ENCODE measurements around the gene EXOSC10. TPM values are rescaled to one million over a fixed set of nuclear protein-coding genes. Genes with fewer than 3 reads are reported as not detected.

Gene EXOSC10
- total RNA-seq, 1 experiment from 2014 or later = 50.8 TPM

GRCh38 chr1:11030865-11031264, 68.8 kb downstream of the EXOSC10 start:
- no peak for DNase-seq
- CTCF ChIA-PET = interaction anchor here (0.7 kb wide), 1 partner anchor 1080 kb away, joined by 3 read pairs; no protein-coding TSS in a partner anchor
- no TSS peak for BruUV-seq (replicated peaks)
- Mint-ChIP-seq H3K9me3 (ENCODE audit: low read depth, unreplicated experiment) (no peaks in the 10 kb centered on the region), H3K36me3 (ENCODE audit: insufficient read depth, unreplicated experiment) (peaks cover 12% of the 10 kb centered on the region), H3K4me1 (ENCODE audit: low read depth, unreplicated experiment) (no peaks in the 10 kb centered on the region), H3K4me3 (ENCODE audit: low read depth, unreplicated experiment) (no peak overlapping the region), H3K27me3 (ENCODE audit: unreplicated experiment) (no peaks in the 10 kb centered on the region), H3K27ac (ENCODE audit: unreplicated experiment) (no peak overlapping the region)
- no peak for TF ChIP-seq CTCF (IDR thresholded peaks at IDR 0.05; ENCODE audit: unreplicated experiment)
- intact Hi-C loops (cut with micrococcal nuclease; ENCODE audit: unreplicated experiment) = no loop called here

GRCh38 chr1:11028018-11028417, 71.7 kb downstream of the EXOSC10 start:
- BruUV-seq (replicated peaks) = no TSS peak
- no peak overlapping the region for H3K27ac Mint-ChIP-seq (ENCODE audit: unreplicated experiment)
- H3K4me3 Mint-ChIP-seq (ENCODE audit: low read depth, unreplicated experiment) = no peak overlapping the region
- intact Hi-C loops (cut with micrococcal nuclease; ENCODE audit: unreplicated experiment) = no loop called here
- no peaks in the 10 kb centered on the region for H3K27me3 Mint-ChIP-seq (ENCODE audit: unreplicated experiment)
- no peak for TF ChIP-seq CTCF (IDR thresholded peaks at IDR 0.05; ENCODE audit: unreplicated experiment)
- DNase-seq = no peak
- CTCF ChIA-PET = no interaction called here
- H3K9me3 Mint-ChIP-seq (ENCODE audit: low read depth, unreplicated experiment) = no peaks in the 10 kb centered on the region
- H3K36me3 Mint-ChIP-seq (ENCODE audit: insufficient read depth, unreplicated experiment) = peaks cover 23% of the 10 kb centered on the region
- no peaks in the 10 kb centered on the region for H3K4me1 Mint-ChIP-seq (ENCODE audit: low read depth, unreplicated experiment)

- TF ChIP-seq CTCF (IDR thresholded peaks at IDR 0.05; ENCODE audit: unreplicated experiment) = no peak
- no peaks in the 10 kb centered on the region for H3K4me1 Mint-ChIP-seq (ENCODE audit: low read depth, unreplicated experiment)
- H3K36me3 Mint-ChIP-seq (ENCODE audit: insufficient read depth, unreplicated experiment) = peaks cover 29% of the 10 kb centered on the region
- no TSS peak for BruUV-seq (replicated peaks)
- intact Hi-C loops (cut with micrococcal nuclease; ENCODE audit: unreplicated experiment) = no loop called here
- H3K4me3 Mint-ChIP-seq (ENCODE audit: low read depth, unreplicated experiment) = no peak overlapping the region
- no peak overlapping the region for H3K27ac Mint-ChIP-seq (ENCODE audit: unreplicated experiment)
- no peaks in the 10 kb centered on the region for H3K9me3 Mint-ChIP-seq (ENCODE audit: low read depth, unreplicated experiment)
- no peaks in the 10 kb centered on the region for H3K27me3 Mint-ChIP-seq (ENCODE audit: unreplicated experiment)
- DNase-seq = no peak
- CTCF ChIA-PET = no interaction called here
Observed at GRCh38 chr1:11027316-11027715, 72.4 kb downstream of the EXOSC10 start.

GRCh38 chr1:11026903-11027302, 72.8 kb downstream of the EXOSC10 start:
- DNase-seq = no peak
- no peak overlapping the region for H3K4me3 Mint-ChIP-seq (ENCODE audit: low read depth, unreplicated experiment)
- no peaks in the 10 kb centered on the region for H3K4me1 Mint-ChIP-seq (ENCODE audit: low read depth, unreplicated experiment)
- TF ChIP-seq CTCF (IDR thresholded peaks at IDR 0.05; ENCODE audit: unreplicated experiment) = no peak
- intact Hi-C loops (cut with micrococcal nuclease; ENCODE audit: unreplicated experiment) = no loop called here
- H3K27ac Mint-ChIP-seq (ENCODE audit: unreplicated experiment) = no peak overlapping the region
- BruUV-seq (replicated peaks) = no TSS peak
- H3K36me3 Mint-ChIP-seq (ENCODE audit: insufficient read depth, unreplicated experiment) = peaks cover 33% of the 10 kb centered on the region
- CTCF ChIA-PET = no interaction called here
- no peaks in the 10 kb centered on the region for H3K9me3 Mint-ChIP-seq (ENCODE audit: low read depth, unreplicated experiment)
- H3K27me3 Mint-ChIP-seq (ENCODE audit: unreplicated experiment) = no peaks in the 10 kb centered on the region
